SK-N-SH (cell line): ENCODE measurements around the gene ANO2.

ENCODE experiments used
- CHD2 ChIP-seq: fragments of 150-350 bp; IDR thresholded peaks from 2 replicates; pipeline ENCODE4 v1.6.1; 2018; ENCODE audit warnings: low read length; ENCODE audit not compliant: partially characterized antibody
- CTCF ChIP-seq: fragments of 200-600 bp; sonication (generic); IDR thresholded peaks from 2 replicates; pipeline ENCODE4 v1.6.1; 2017; ENCODE audit warnings: antibody characterized with exemption, mild to moderate bottlenecking, moderate library complexity
- EP300 ChIP-seq, 2 experiments: IDR thresholded peaks; 2 replicates each; pipeline versions ENCODE4 v1.4.0 to v1.6.1; 2012; ENCODE audit warnings: borderline replicate concordance in 1 of 2, low read depth in 1 of 2, low read length in 1 of 2
- EZH2phosphoT487 ChIP-seq: fragments of 200-600 bp; sonication (generic); IDR thresholded peaks from 2 replicates; pipeline ENCODE4 v1.6.1; 2017; ENCODE audit warnings: low read depth, mixed run types, mild to moderate bottlenecking, antibody characterized with exemption, moderate library complexity, borderline replicate concordance
- FOSL2 ChIP-seq: IDR thresholded peaks from 2 replicates; pipeline ENCODE4 v1.4.0; 2012; ENCODE audit warnings: low read depth, mild to moderate bottlenecking, moderate library complexity, borderline replicate concordance
- FOXM1 ChIP-seq: IDR thresholded peaks from 2 replicates; pipeline ENCODE4 v1.4.0; 2012; ENCODE audit warnings: low read depth, mild to moderate bottlenecking
- JUND ChIP-seq: IDR thresholded peaks from 2 replicates; pipeline ENCODE4 v1.4.0; 2012
- POLR2AphosphoS5 ChIP-seq: IDR thresholded peaks from 2 replicates; pipeline ENCODE4 v1.6.1; 2012; ENCODE audit warnings: low read depth, low read length
- RAD21 ChIP-seq: IDR thresholded peaks from 2 replicates; pipeline ENCODE4 v1.6.1; 2012; ENCODE audit warnings: mild to moderate bottlenecking, low read length
- RCOR1 ChIP-seq: fragments of 150-350 bp; IDR thresholded peaks from 2 replicates; pipeline ENCODE4 v1.6.1; 2017; ENCODE audit warnings: antibody characterized with exemption, low read length
- RFX5 ChIP-seq: IDR thresholded peaks from 2 replicates; pipeline ENCODE4 v1.6.1; 2012; ENCODE audit warnings: mild to moderate bottlenecking, improper control_type of control experiment, low read length
- TCF12 ChIP-seq: IDR thresholded peaks from 2 replicates; pipeline ENCODE4 v1.4.0; 2012
- USF2 ChIP-seq: fragments of 150-350 bp; IDR thresholded peaks from 2 replicates; pipeline ENCODE4 v1.6.1; 2017; ENCODE audit warnings: antibody characterized with exemption, low read length, low read depth, borderline replicate concordance
- YY1 ChIP-seq: IDR thresholded peaks from 2 replicates; pipeline ENCODE4 v1.4.0; 2012; ENCODE audit warnings: low read depth, mild to moderate bottlenecking

- TF ChIP-seq CTCF: no peak
- TF ChIP-seq EP300 (IDR thresholded peaks at IDR 0.05; ENCODE audit: borderline replicate concordance in 1 of 2, low read depth in 1 of 2, low read length in 1 of 2): no peak
- no peak for TF ChIP-seq FOXM1
- no peak for TF ChIP-seq RFX5
- TF ChIP-seq RAD21: no peak
- TF ChIP-seq CHD2: no peak
- no peak for TF ChIP-seq YY1
- TF ChIP-seq TCF12: no peak
- TF ChIP-seq POLR2AphosphoS5: no peak
- no peak for TF ChIP-seq RCOR1
- no peak for TF ChIP-seq JUND
- no peak for TF ChIP-seq FOSL2
- TF ChIP-seq USF2: no peak
- TF ChIP-seq EZH2phosphoT487: no peak
Measured at GRCh38 chr12:5803532-5803931, 141.5 kb downstream of the ANO2 start.
